Type B pancreatic cell (in vitro differentiated cells): ENCODE measurements around the gene XPO5. TPM values are rescaled to one million over a fixed set of nuclear protein-coding genes. Genes with fewer than 3 reads are reported as not detected.

ENCODE experiments used
- DNase-seq: peaks from one replicate; pipeline ENCODE4 v3.0.0; 2021; ENCODE audit warnings: mixed read lengths; ENCODE audit not compliant: unreplicated experiment; ENCODE audit errors: extremely low spot score
- H3K27ac Mint-ChIP-seq: 2 replicates; pipeline ENCODE4 v1.8.0; 2021; ENCODE audit warnings: mild to moderate bottlenecking, mixed read lengths
- H3K27me3 Mint-ChIP-seq: 2 replicates; pipeline ENCODE4 v1.8.0; 2021; ENCODE audit warnings: mixed read lengths
- H3K36me3 Mint-ChIP-seq: 2 replicates; pipeline ENCODE4 v1.8.0; 2021; ENCODE audit warnings: mixed read lengths
- H3K4me1 Mint-ChIP-seq: one replicate; pipeline ENCODE4 v1.8.0; 2021; ENCODE audit warnings: mixed read lengths; ENCODE audit not compliant: unreplicated experiment
- H3K4me3 Mint-ChIP-seq: 2 replicates; pipeline ENCODE4 v1.8.0; 2021; ENCODE audit warnings: mild to moderate bottlenecking, mixed read lengths
- H3K9me3 Mint-ChIP-seq: 2 replicates; pipeline ENCODE4 v1.8.0; 2021; ENCODE audit warnings: mixed read lengths
- total RNA-seq: library from RNA; stranded (reverse); gene quantifications from 2 replicates; pipeline ENCODE4 v1.2.1, GENCODE V29; 2021; ENCODE audit warnings: low replicate concordance
- TF ChIP-seq, protein P1 (sequence below): fragments of 200-600 bp; sonication (generic); conservative IDR thresholded peaks from 2 replicates; pipeline ENCODE4 v1.5.0; 2021; ENCODE audit warnings: antibody characterized with exemption, mild to moderate bottlenecking

Gene XPO5
- total RNA-seq, 1 donor from 2014 or later, result 61.1 TPM

GRCh38 chr6:43477235-43478007, 98.4 kb downstream of the XPO5 start, which contains the start of gene TJAP1:
Gene TJAP1, plus strand, starts transcription at chr6:43477570. Its CDS starts 21,432 bp downstream, at chr6:43499002.
- Mint-ChIP-seq H3K27me3 (no peaks in the 10 kb centered on the region), H3K4me3 (peak within 1 kb of the TSS; percentile 96), H3K9me3 (no peaks in the 10 kb centered on the region), H3K27ac (peak within 1 kb of the TSS; percentile 89), H3K4me1 (peaks cover 44% of the 10 kb centered on the region), H3K36me3 (no peaks in the 10 kb centered on the region)
- TF ChIP-seq, protein P1, sequence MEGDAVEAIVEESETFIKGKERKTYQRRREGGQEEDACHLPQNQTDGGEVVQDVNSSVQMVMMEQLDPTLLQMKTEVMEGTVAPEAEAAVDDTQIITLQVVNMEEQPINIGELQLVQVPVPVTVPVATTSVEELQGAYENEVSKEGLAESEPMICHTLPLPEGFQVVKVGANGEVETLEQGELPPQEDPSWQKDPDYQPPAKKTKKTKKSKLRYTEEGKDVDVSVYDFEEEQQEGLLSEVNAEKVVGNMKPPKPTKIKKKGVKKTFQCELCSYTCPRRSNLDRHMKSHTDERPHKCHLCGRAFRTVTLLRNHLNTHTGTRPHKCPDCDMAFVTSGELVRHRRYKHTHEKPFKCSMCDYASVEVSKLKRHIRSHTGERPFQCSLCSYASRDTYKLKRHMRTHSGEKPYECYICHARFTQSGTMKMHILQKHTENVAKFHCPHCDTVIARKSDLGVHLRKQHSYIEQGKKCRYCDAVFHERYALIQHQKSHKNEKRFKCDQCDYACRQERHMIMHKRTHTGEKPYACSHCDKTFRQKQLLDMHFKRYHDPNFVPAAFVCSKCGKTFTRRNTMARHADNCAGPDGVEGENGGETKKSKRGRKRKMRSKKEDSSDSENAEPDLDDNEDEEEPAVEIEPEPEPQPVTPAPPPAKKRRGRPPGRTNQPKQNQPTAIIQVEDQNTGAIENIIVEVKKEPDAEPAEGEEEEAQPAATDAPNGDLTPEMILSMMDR, result no peak
- DNase-seq, result peak; percentile 98

GRCh38 chr6:43476746-43477145, 99.1 kb downstream of the XPO5 start:
- Mint-ChIP-seq H3K27ac (peak overlapping the region; percentile 89), H3K4me1 (peaks cover 37% of the 10 kb centered on the region), H3K27me3 (no peaks in the 10 kb centered on the region), H3K36me3 (no peaks in the 10 kb centered on the region), H3K9me3 (no peaks in the 10 kb centered on the region), H3K4me3 (peak overlapping the region; percentile 96)
- DNase-seq, result no peak
- TF ChIP-seq, protein P1, result no peak

DNA sequence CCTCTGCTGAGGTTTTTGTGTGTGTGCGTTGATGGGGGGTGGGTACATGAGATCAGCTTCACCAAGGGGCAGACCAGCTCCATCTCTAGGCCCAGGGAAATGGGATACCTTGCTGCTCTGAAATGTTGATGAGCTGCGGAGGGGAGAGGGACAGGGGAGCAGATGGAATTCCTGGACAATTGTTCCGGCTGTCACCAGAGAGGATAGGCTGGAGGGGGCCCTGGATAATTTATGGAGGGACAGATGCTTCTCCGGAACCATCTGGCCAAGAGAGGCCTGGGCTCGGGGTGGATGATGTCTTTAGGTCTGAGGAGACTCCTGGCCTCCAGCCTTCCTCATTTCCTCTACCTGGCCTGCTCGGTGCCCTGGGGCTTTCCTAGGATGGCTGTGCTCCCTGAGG, 100.3 kb downstream of the XPO5 start:
- H3K4me1 Mint-ChIP-seq, result peaks cover 29% of the 10 kb centered on the region
- no peak for DNase-seq
- no peak overlapping the region for H3K27ac Mint-ChIP-seq
- no peak overlapping the region for H3K4me3 Mint-ChIP-seq
- no peaks in the 10 kb centered on the region for H3K27me3 Mint-ChIP-seq
- TF ChIP-seq, protein P1, result no peak
- H3K36me3 Mint-ChIP-seq, result no peaks in the 10 kb centered on the region
- no peaks in the 10 kb centered on the region for H3K9me3 Mint-ChIP-seq

- Mint-ChIP-seq H3K27me3 (peaks cover 4% of the 10 kb centered on the region), H3K36me3 (no peaks in the 10 kb centered on the region), H3K9me3 (no peaks in the 10 kb centered on the region), H3K4me1 (peaks cover 5% of the 10 kb centered on the region), H3K4me3 (no peak overlapping the region), H3K27ac (no peak overlapping the region)
- DNase-seq, result no peak
- TF ChIP-seq, protein P1, result no peak
Measured at GRCh38 chr6:43472515-43472914, 103.3 kb downstream of the XPO5 start.

Other genes starting within 250 kb of the XPO5 start
- gene ZNF318, start 206.4 kb downstream of the XPO5 start, total RNA-seq, result 13.3 and 23.3 TPM in 2 replicates
- gene ABCC10, start 148.5 kb downstream of the XPO5 start, total RNA-seq, result 39.1 and 46.5 TPM in 2 replicates
- 3.3 and 3.4 TPM in 2 replicates for gene DLK2, start 120.5 kb downstream of the XPO5 start, total RNA-seq
- gene TJAP1, start 98.5 kb downstream of the XPO5 start, total RNA-seq, result 34.7 and 44.5 TPM in 2 replicates
- 1.5 and 2.9 TPM in 2 replicates for gene LRRC73, start 65.7 kb downstream of the XPO5 start, total RNA-seq
- gene YIPF3, start 59.1 kb downstream of the XPO5 start, total RNA-seq, result 122 and 135 TPM in 2 replicates
- 57.4 and 60.8 TPM in 2 replicates for gene POLR1C, start 58.9 kb downstream of the XPO5 start, total RNA-seq
- gene POLH, start 147 bp upstream of the XPO5 start, total RNA-seq, result 33.2 and 37.6 TPM in 2 replicates
- gene GTPBP2, start 53.2 kb upstream of the XPO5 start, total RNA-seq, result 48.6 and 77.6 TPM in 2 replicates
- gene MAD2L1BP, start 59.8 kb upstream of the XPO5 start, total RNA-seq, result 33.3 and 40.0 TPM in 2 replicates
- gene RSPH9, start 69.0 kb upstream of the XPO5 start, total RNA-seq, result 0.14 and 0.53 TPM in 2 replicates
- 43.7 and 49.1 TPM in 2 replicates for gene MRPS18A, start 111.8 kb upstream of the XPO5 start, total RNA-seq
- 102 and 136 TPM in 2 replicates for gene VEGFA, start 194.2 kb upstream of the XPO5 start, total RNA-seq